CMK (cell line): ENCODE measurements around the gene SLC26A9.

Experiments used
- DNase-seq: peaks from one replicate; pipeline ENCODE4 v3.0.0-alpha.2; 2010; ENCODE audit warnings: low read depth

SLC26A9 gene

GRCh38 chr1:205973377-205974232 lies 30.3 kb upstream of the SLC26A9 start:
- no peak for DNase-seq

GRCh38 chr1:205972491-205973168 lies 29.4 kb upstream of the SLC26A9 start:
- no peak for DNase-seq

- DNase-seq: no peak
Observed at GRCh38 chr1:205972081-205972480, 28.8 kb upstream of the SLC26A9 start.

GRCh38 chr1:205971082-205971481 lies 27.8 kb upstream of the SLC26A9 start:
- no peak for DNase-seq

GRCh38 chr1:205970486-205970885 lies 27.2 kb upstream of the SLC26A9 start:
- DNase-seq: no peak

GRCh38 chr1:205969229-205969628 lies 26.0 kb upstream of the SLC26A9 start:
- DNase-seq: no peak

- DNase-seq: no peak
Observed at GRCh38 chr1:205967554-205968335, 24.5 kb upstream of the SLC26A9 start.

- DNase-seq: no peak
Observed at GRCh38 chr1:205965036-205965884, 22.0 kb upstream of the SLC26A9 start.

- no peak for DNase-seq
Observed at GRCh38 chr1:205963352-205964155, 20.3 kb upstream of the SLC26A9 start.

- no peak for DNase-seq
Observed at GRCh38 chr1:205962821-205963221, 19.6 kb upstream of the SLC26A9 start.

GRCh38 chr1:205961991-205962820 lies 18.9 kb upstream of the SLC26A9 start:
- no peak for DNase-seq

- no peak for DNase-seq
Observed at GRCh38 chr1:205961405-205961804, 18.1 kb upstream of the SLC26A9 start.

GRCh38 chr1:205959789-205960188 lies 16.5 kb upstream of the SLC26A9 start:
- DNase-seq: no peak

- no peak for DNase-seq
Observed at GRCh38 chr1:205955499-205955898, 12.2 kb upstream of the SLC26A9 start.

- DNase-seq: no peak
Observed at GRCh38 chr1:205954819-205955404, 11.7 kb upstream of the SLC26A9 start.

GRCh38 chr1:205951746-205952145 lies 8.5 kb upstream of the SLC26A9 start:
- DNase-seq: no peak

GRCh38 chr1:205950826-205951549 lies 7.7 kb upstream of the SLC26A9 start:
- no peak for DNase-seq

- DNase-seq: no peak
Observed at GRCh38 chr1:205950280-205950679, 7.0 kb upstream of the SLC26A9 start.

GRCh38 chr1:205949753-205950152 lies 6.5 kb upstream of the SLC26A9 start:
- DNase-seq: no peak
